ENCODE data around the gene MKLN1. TPM values are rescaled to one million over a fixed set of nuclear protein-coding genes. Genes with fewer than 3 reads are reported as not detected.
"Not testable (repeated sequence)": the region's sequence is repeated elsewhere in the genome, so short reads cannot be mapped to it uniquely, and the experiment has no call there.

MKLN1 gene
- total and polyA plus RNA-seq, 2 experiments from 2014 or later: 33.8 to 59.3 TPM

GRCh38 chr7:131331806-131332205, 4.1 kb downstream of the MKLN1 start:
- H3K4me2 ChIP-seq: peak overlapping the region; percentile 73
- H3K27me3 ChIP-seq: no peaks in the 10 kb centered on the region
- TF ChIP-seq EZH2 (IDR thresholded peaks at IDR 0.05; ENCODE audit: borderline replicate concordance) (no peak), EZH2phosphoT487 (IDR thresholded peaks at IDR 0.05; ENCODE audit: low read depth, severe bottlenecking, unreplicated experiment) (no peak)
- TF ChIP-seq, protein P1, sequence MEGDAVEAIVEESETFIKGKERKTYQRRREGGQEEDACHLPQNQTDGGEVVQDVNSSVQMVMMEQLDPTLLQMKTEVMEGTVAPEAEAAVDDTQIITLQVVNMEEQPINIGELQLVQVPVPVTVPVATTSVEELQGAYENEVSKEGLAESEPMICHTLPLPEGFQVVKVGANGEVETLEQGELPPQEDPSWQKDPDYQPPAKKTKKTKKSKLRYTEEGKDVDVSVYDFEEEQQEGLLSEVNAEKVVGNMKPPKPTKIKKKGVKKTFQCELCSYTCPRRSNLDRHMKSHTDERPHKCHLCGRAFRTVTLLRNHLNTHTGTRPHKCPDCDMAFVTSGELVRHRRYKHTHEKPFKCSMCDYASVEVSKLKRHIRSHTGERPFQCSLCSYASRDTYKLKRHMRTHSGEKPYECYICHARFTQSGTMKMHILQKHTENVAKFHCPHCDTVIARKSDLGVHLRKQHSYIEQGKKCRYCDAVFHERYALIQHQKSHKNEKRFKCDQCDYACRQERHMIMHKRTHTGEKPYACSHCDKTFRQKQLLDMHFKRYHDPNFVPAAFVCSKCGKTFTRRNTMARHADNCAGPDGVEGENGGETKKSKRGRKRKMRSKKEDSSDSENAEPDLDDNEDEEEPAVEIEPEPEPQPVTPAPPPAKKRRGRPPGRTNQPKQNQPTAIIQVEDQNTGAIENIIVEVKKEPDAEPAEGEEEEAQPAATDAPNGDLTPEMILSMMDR (IDR thresholded peaks at IDR 0.05; ENCODE audit: poor library complexity): no peak
- H3K9me3 ChIP-seq (ENCODE audit: low read depth): peaks cover 10% of the 10 kb centered on the region
- no peaks in the 10 kb centered on the region for H3K36me3 ChIP-seq (replicated peaks; ENCODE audit: insufficient read depth, low read depth)
- H2AFZ ChIP-seq: no peak overlapping the region
- peaks cover 15% of the 10 kb centered on the region for H3K4me1 ChIP-seq (ENCODE audit: insufficient read depth)
- DNase-seq (ENCODE audit: low spot score): no peak
- WGBS (ENCODE audit: low lambda C conversion rate, missing lambda C conversion rate): 96% methylated on average over 1 of the region's 1 CpG
- no peak overlapping the region for H3K27ac ChIP-seq
- H4K20me1 ChIP-seq (ENCODE audit: insufficient read depth, poor library complexity, severe bottlenecking): peaks cover 45% of the 10 kb centered on the region
- peaks cover 92% of the 10 kb centered on the region for H3K79me2 ChIP-seq
- H3K4me3 ChIP-seq: no peak overlapping the region
- H3K9me2 ChIP-seq (replicated peaks; ENCODE audit: insufficient read depth): no peaks in the 10 kb centered on the region

GRCh38 chr7:131332729-131333128, 5.1 kb downstream of the MKLN1 start:
- not testable (repeated sequence) for H2AFZ ChIP-seq; H3K27ac ChIP-seq; H3K9me2 ChIP-seq (replicated peaks; ENCODE audit: insufficient read depth); H3K36me3 ChIP-seq (replicated peaks; ENCODE audit: insufficient read depth, low read depth); H3K4me3 ChIP-seq; H3K4me2 ChIP-seq; H3K27me3 ChIP-seq; DNase-seq (ENCODE audit: low spot score)
- peaks cover 45% of the 10 kb centered on the region for H4K20me1 ChIP-seq (ENCODE audit: insufficient read depth, poor library complexity, severe bottlenecking)
- peaks cover 99% of the 10 kb centered on the region for H3K79me2 ChIP-seq
- 98% methylated on average over 6 of the region's 6 CpGs for WGBS (ENCODE audit: low lambda C conversion rate, missing lambda C conversion rate)
- peaks cover 14% of the 10 kb centered on the region for H3K4me1 ChIP-seq (ENCODE audit: insufficient read depth)
- H3K9me3 ChIP-seq (ENCODE audit: low read depth): peaks cover 15% of the 10 kb centered on the region

DNA sequence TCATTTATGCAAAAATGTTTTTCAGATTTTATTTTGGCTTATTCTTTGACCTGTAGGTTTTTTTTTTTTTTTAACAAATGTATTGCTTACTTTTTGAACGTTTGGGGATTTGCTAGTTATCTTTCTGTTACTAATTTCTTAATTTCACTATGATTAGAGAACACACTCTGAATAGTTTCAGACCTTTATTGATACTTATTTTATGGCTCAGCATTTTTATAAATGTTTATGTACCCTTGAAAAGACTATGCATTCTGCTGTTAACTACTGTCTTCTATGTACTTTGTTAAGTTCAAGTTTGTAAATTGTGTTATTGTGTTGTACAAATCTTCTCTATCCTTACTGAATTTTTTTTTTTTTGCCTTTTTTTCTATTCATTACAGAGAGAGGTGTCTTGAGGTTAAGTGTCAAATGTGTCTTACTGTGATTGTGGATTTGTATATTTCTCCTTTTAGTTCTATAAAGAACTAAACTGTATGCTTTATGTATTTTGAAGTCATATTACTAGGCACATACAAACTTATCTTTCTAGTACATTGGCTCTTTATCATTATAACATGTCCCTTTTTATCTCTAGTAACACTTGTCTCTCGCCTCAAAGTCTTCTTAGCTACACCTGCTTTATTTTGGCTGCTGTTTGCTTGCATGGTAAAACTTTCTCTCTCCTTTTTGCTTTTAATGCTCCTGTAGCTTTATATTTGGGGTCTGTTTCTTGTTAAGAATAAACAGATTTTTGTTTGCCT, 8.1 kb downstream of the MKLN1 start:
- peaks cover 15% of the 10 kb centered on the region for H3K9me3 ChIP-seq (ENCODE audit: low read depth)
- no peak overlapping the region for H3K27ac ChIP-seq
- WGBS (ENCODE audit: low lambda C conversion rate, missing lambda C conversion rate): 87% methylated on average over 2 of the region's 2 CpGs
- TF ChIP-seq EZH2 (IDR thresholded peaks at IDR 0.05; ENCODE audit: borderline replicate concordance) (no peak), EZH2phosphoT487 (IDR thresholded peaks at IDR 0.05; ENCODE audit: low read depth, severe bottlenecking, unreplicated experiment) (no peak)
- H3K36me3 ChIP-seq (replicated peaks; ENCODE audit: insufficient read depth, low read depth): no peaks in the 10 kb centered on the region
- H4K20me1 ChIP-seq (ENCODE audit: insufficient read depth, poor library complexity, severe bottlenecking): peaks cover 29% of the 10 kb centered on the region
- no peaks in the 10 kb centered on the region for H3K4me1 ChIP-seq (ENCODE audit: insufficient read depth)
- peaks cover 100% of the 10 kb centered on the region for H3K79me2 ChIP-seq
- no peak overlapping the region for H2AFZ ChIP-seq
- DNase-seq (ENCODE audit: low spot score): no peak
- H3K9me2 ChIP-seq (replicated peaks; ENCODE audit: insufficient read depth): no peaks in the 10 kb centered on the region
- H3K4me3 ChIP-seq: no peak overlapping the region
- no peak overlapping the region for H3K4me2 ChIP-seq
- H3K27me3 ChIP-seq: no peaks in the 10 kb centered on the region

GRCh38 chr7:131336956-131337355, 9.3 kb downstream of the MKLN1 start:
- no peaks in the 10 kb centered on the region for H3K27me3 ChIP-seq
- H3K36me3 ChIP-seq (replicated peaks; ENCODE audit: insufficient read depth, low read depth): no peaks in the 10 kb centered on the region
- no peak overlapping the region for H3K4me2 ChIP-seq
- TF ChIP-seq, protein P1 (IDR thresholded peaks at IDR 0.05; ENCODE audit: poor library complexity): no peak
- TF ChIP-seq EZH2 (IDR thresholded peaks at IDR 0.05; ENCODE audit: borderline replicate concordance) (no peak), EZH2phosphoT487 (IDR thresholded peaks at IDR 0.05; ENCODE audit: low read depth, severe bottlenecking, unreplicated experiment) (no peak)
- H4K20me1 ChIP-seq (ENCODE audit: insufficient read depth, poor library complexity, severe bottlenecking): peaks cover 29% of the 10 kb centered on the region
- H3K9me3 ChIP-seq (ENCODE audit: low read depth): peaks cover 15% of the 10 kb centered on the region
- H3K4me1 ChIP-seq (ENCODE audit: insufficient read depth): no peaks in the 10 kb centered on the region
- H3K79me2 ChIP-seq: peaks cover 100% of the 10 kb centered on the region
- WGBS (ENCODE audit: low lambda C conversion rate, missing lambda C conversion rate): 100% methylated on average over 2 of the region's 2 CpGs
- H2AFZ ChIP-seq: no peak overlapping the region
- no peak overlapping the region for H3K4me3 ChIP-seq
- H3K27ac ChIP-seq: no peak overlapping the region
- no peaks in the 10 kb centered on the region for H3K9me2 ChIP-seq (replicated peaks; ENCODE audit: insufficient read depth)
- DNase-seq (ENCODE audit: low spot score): no peak
